AG04449 (cell line): Measurements from ENCODE around the gene MFAP2.

Experiments
- CTCF ChIA-PET: fragments of 350-600 bp; formaldehyde crosslinking; extraction: SDS; loops from one replicate; lab custom pipeline; 2021; ENCODE audit warnings: antibody characterized with exemption; lab: Yijun Ruan, JAX
- POLR2A ChIA-PET: fragments of 400-600, 350-600 bp; formaldehyde crosslinking; extraction: SDS; loops from one replicate; lab custom pipeline; 2020; ENCODE audit warnings: antibody characterized with exemption, inconsistent platforms; lab: Yijun Ruan, JAX
- DNase-seq: peaks from one replicate; pipeline ENCODE4 v3.0.0-alpha.2; 2010; ENCODE audit warnings: low read depth, low spot score
- H3K4me3 ChIP-seq: 2 replicates; pipeline ENCODE4 v1.5.1; 2011; ENCODE audit warnings: low read depth, mild to moderate bottlenecking, control low read depth, low read length
- TF ChIP-seq, protein P1 (sequence below): IDR thresholded peaks from one replicate; pipeline ENCODE4 v1.5.1; 2011; ENCODE audit warnings: mild to moderate bottlenecking, moderate library complexity, low read length, control low read depth, inconsistent platforms; ENCODE audit not compliant: insufficient read depth; ENCODE audit errors: missing control alignments

MFAP2 gene

DNA sequence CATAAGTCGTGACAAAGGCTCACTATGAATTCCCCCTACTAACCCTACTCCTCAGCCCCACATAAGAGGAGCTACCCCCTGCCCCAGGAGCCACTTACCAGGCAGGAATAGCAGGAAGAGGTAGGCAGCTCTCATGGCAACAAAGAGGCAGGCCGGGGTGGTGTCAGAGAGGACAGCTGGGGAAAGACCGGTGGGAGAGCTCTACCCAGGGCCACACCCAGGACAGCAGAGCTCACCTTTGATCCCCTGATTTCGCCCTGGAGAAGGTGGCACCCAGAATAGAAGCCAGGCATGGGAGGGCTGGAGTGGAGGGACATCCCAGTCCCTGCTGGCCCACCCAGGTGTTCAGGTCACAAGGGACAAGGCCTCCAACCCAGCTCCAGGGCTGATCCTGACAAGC, 2.3 kb downstream of the MFAP2 start:
- POLR2A ChIA-PET, result interaction anchor here (0.6 to 1.9 kb wide), 5 partner anchors 10 to 35 kb away, joined by 3 to 10 read pairs (median 4); no protein-coding TSS in a partner anchor

DNA sequence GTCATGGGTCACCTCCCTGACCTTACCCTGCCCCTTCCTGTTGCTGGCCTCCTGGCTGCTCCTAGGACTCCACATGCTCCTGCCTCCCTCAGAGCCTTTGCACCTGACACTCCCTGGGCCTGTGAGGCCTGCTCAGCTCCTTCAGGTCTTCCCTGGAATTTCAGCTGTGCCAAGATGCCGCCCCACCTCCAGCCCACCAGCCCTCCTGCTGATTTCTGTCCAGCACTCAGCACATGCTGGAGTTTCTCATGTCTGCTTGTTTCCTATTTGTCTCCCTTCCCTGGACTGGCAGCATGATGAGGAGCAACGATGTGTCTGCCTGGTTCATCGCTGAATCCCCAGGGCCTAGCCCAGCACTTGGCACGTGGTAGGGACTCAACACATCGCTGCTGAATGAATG, 3.0 kb downstream of the MFAP2 start:
- no peak for DNase-seq
- POLR2A ChIA-PET, result no interaction called here
- TF ChIP-seq, protein P1, sequence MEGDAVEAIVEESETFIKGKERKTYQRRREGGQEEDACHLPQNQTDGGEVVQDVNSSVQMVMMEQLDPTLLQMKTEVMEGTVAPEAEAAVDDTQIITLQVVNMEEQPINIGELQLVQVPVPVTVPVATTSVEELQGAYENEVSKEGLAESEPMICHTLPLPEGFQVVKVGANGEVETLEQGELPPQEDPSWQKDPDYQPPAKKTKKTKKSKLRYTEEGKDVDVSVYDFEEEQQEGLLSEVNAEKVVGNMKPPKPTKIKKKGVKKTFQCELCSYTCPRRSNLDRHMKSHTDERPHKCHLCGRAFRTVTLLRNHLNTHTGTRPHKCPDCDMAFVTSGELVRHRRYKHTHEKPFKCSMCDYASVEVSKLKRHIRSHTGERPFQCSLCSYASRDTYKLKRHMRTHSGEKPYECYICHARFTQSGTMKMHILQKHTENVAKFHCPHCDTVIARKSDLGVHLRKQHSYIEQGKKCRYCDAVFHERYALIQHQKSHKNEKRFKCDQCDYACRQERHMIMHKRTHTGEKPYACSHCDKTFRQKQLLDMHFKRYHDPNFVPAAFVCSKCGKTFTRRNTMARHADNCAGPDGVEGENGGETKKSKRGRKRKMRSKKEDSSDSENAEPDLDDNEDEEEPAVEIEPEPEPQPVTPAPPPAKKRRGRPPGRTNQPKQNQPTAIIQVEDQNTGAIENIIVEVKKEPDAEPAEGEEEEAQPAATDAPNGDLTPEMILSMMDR, result no peak
- H3K4me3 ChIP-seq, result no peak overlapping the region
- CTCF ChIA-PET, result interaction anchor here (0.6 to 5.5 kb wide), 4 partner anchors 12 to 68 kb away, joined by 3 to 38 read pairs (median 11); no protein-coding TSS in a partner anchor

More for the DNA sequence above, 2.3 kb downstream of the MFAP2 start:
- no peak for DNase-seq
- TF ChIP-seq, protein P1, result no peak
- CTCF ChIA-PET, result interaction anchor here (0.6 to 5.5 kb wide), 10 partner anchors 9 to 78 kb away, joined by 3 to 38 read pairs (median 4); no protein-coding TSS in a partner anchor
- H3K4me3 ChIP-seq, result peak overlapping the region; percentile 32

DNA sequence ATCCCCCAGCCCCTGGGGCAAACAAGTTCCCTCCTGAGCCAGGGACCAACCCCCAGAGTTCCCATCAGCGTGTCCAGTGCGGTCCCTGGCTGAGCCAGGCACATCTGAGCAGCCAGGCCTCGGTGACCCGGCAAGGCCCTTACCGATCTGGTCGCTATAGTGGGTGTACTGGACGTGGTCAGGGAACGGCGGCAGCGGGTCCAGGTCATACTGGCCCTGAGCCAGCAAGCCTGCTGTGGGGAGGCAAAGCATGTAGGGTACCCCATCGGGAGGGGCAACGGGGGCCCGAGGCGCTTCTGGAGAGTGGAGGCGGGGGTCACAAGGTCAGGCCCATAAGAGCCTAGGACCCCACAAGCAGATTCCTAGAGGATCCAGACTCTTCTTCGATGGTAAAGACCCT, 3.5 kb downstream of the MFAP2 start:
- TF ChIP-seq, protein P1, result no peak
- POLR2A ChIA-PET, result no interaction called here
- CTCF ChIA-PET, result interaction anchor here (2.8 kb wide), 1 partner anchor 17 kb away, joined by 13 read pairs; no protein-coding TSS in a partner anchor
- DNase-seq, result no peak
- H3K4me3 ChIP-seq, result no peak overlapping the region

DNA sequence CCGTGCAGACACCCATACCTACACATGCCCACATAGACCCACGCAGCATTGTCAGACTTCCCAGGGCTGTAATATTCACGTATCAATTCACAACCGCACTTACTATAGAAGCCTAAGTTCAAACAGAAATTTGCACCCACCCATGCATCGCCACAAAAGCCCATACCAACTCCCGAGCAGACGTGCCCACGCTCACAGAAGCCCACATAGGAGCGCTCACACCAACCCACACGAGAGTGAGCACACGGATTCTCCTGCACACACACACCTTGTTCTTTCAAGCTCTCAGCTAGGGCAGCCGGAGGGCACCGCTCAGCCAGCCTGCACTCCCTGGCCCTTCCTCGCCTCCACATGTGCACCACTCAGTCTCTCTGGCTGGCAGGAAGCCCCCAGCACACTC, 4.6 kb downstream of the MFAP2 start:
- CTCF ChIA-PET, result interaction anchor here (2.8 kb wide), 1 partner anchor 15 kb away, joined by 13 read pairs; no protein-coding TSS in a partner anchor
- H3K4me3 ChIP-seq, result no peak overlapping the region
- TF ChIP-seq, protein P1, result no peak
- POLR2A ChIA-PET, result no interaction called here
- no peak for DNase-seq

DNA sequence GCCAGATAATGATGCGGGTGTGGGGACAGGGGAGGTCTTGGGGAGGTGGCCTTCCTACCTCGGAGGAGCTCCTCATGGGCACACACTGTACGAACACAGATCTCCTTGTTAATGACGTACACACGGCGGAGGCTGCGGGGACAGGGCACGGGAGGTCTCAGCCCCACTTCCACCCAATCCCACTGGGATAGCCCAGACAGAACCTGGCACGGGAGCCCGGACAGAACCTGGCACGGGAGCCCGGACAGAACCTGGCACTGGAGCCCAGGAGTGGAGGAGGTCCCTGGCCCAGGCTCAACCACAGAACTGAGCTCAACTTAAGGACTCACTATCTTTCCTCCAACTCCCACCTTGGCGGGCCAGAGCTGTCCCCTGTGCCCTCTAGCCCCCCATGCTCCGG, 5.2 kb downstream of the MFAP2 start:
- DNase-seq, result no peak
- TF ChIP-seq, protein P1, result no peak
- ChIA-PET POLR2A (no interaction called here), CTCF (interaction anchor here (1.0 to 2.8 kb wide), 3 partner anchors 15 to 71 kb away, joined by 3 to 13 read pairs (median 3); no protein-coding TSS in a partner anchor)
- no peak overlapping the region for H3K4me3 ChIP-seq

DNA sequence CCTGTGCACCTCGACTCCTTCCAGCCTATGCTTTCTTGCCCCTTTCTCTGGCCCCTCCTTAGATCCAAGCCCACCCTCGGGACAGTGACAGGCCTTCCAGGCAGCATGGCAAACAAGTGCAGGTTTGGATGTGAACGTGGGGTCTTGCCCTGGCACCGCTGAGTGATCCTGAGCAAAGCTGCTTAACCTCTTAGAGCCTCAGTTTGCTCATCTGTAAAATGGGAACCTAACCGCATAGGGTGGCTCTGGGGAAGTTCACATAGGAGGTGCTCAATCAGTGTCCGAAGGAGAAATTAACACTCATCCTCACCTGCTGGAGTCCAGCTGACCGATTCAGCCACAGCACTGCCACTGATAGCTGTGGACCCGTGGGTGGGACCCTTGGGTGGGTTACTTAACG, 7.2 kb downstream of the MFAP2 start:
- CTCF ChIA-PET, result interaction anchor here (1.2 to 1.5 kb wide), 2 partner anchors 9 to 73 kb away, joined by 5 read pairs; no protein-coding TSS in a partner anchor

More for the DNA sequence above, 7.2 kb downstream of the MFAP2 start:
- H3K4me3 ChIP-seq, result no peak overlapping the region
- POLR2A ChIA-PET, result no interaction called here
- DNase-seq, result no peak
- TF ChIP-seq, protein P1, result no peak
